DOHH2 (cell line): ENCODE measurements around the gene MRAP2.

Experiments
- CTCF ChIP-seq: fragments of 200-600 bp; sonication (generic); IDR thresholded peaks from one replicate; pipeline ENCODE4 v1.5.1; 2014; ENCODE audit warnings: antibody characterized with exemption, mild to moderate bottlenecking, low read depth, low read length; ENCODE audit not compliant: poor library complexity, severe bottlenecking
- EZH2phosphoT487 ChIP-seq: fragments of 200-600 bp; sonication (generic); IDR thresholded peaks from 2 replicates; pipeline ENCODE4 v1.6.1; 2017; ENCODE audit warnings: borderline replicate concordance, mild to moderate bottlenecking, antibody characterized with exemption, low read length, moderate library complexity, mixed read lengths

DNA sequence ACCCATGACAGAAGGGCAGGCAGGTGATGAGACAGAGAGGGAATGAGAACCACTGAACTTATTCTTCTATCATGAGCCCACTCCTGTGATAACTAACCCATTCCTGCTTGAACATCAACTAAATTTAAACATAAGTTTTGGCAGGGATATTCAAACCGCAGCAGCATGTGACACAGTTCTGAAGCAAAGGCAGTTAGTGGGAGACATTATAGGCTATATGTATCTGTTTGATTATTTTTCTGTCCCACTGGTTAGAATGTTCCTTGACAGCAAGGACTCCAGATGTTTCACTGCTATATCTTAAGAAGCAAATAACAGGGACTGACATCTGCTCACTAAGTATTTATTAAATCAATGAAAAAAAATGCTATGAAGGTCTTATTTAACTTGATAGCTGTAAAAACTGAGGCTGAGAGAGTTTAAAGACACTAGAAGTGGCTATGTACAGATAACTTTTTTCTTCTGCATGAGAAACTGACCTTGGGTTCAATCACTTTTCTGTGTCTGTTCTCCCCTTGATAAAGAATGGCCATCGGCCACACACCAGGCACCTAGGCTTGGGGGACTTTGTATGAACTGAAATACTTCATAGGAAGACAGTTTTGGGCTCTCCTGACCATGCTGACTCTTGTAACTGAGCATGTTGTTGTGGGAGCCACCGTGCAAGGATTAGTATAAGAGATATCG, 102.9 kb downstream of the MRAP2 start:
- TF ChIP-seq CTCF: no peak
- TF ChIP-seq EZH2phosphoT487: no peak
